IMR-90 (cell line): Measurements from ENCODE around the gene GJA10. TPM values are rescaled to one million over a fixed set of nuclear protein-coding genes. Genes with fewer than 3 reads are reported as not detected.

ENCODE experiments used
- ATAC-seq: fragments of 200-7000 bp; cut with Tn5 transposase; 2 replicates; pipeline ENCODE4 v1.9.1; 2020; ENCODE audit warnings: low read depth, mild to moderate bottlenecking, moderate library complexity
- BruUV-seq: library from RNA; stranded (reverse); fragments of 400-500 nt; replicated peaks from 2 replicates; lab custom pipeline; 2021; lab: Mats Ljungman, UMichigan
- CTCF ChIA-PET: fragments of 300-600 bp; formaldehyde crosslinking; extraction: SDS; loops from one replicate; lab custom pipeline; 2021; ENCODE audit warnings: antibody characterized with exemption; lab: Yijun Ruan, JAX
- POLR2A ChIA-PET: fragments of 300-600 bp; sonication (Branson Sonifier 250); formaldehyde crosslinking; loops from one replicate; lab custom pipeline; 2022; ENCODE audit warnings: antibody characterized with exemption; ENCODE audit not compliant: unreplicated experiment; lab: Charles Lee
- DNase-seq: peaks from one replicate; pipeline ENCODE4 v3.0.0; 2013
- H2AFZ ChIP-seq: replicated peaks from 2 replicates; pipeline ENCODE3; 2013; ENCODE audit warnings: low read length, mild to moderate bottlenecking; ENCODE audit not compliant: poor library complexity
- H2AK5ac ChIP-seq: 2 replicates; pipeline ENCODE4 v1.6.1; 2013; ENCODE audit warnings: low read depth, low read length, inconsistent platforms
- H2AK9ac ChIP-seq: replicated peaks from 2 replicates; pipeline ENCODE3; 2013; ENCODE audit warnings: mild to moderate bottlenecking, low read depth, low read length, moderate library complexity; ENCODE audit not compliant: poor library complexity
- H2BK120ac ChIP-seq: 2 replicates; pipeline ENCODE4 v1.6.1; 2013; ENCODE audit warnings: low read depth, low read length, inconsistent platforms
- H2BK15ac ChIP-seq: 3 replicates; pipeline ENCODE4 v1.6.1; 2013; ENCODE audit warnings: low read depth, low read length, inconsistent platforms
- H2BK20ac ChIP-seq: 2 replicates; pipeline ENCODE4 v1.6.1; 2013; ENCODE audit warnings: low read depth, mild to moderate bottlenecking, inconsistent platforms, low read length, moderate library complexity
- H2BK5ac ChIP-seq: 2 replicates; pipeline ENCODE4 v1.6.1; 2013; ENCODE audit warnings: mild to moderate bottlenecking, low read depth, low read length, inconsistent platforms; ENCODE audit not compliant: poor library complexity, severe bottlenecking
- H3K14ac ChIP-seq: replicated peaks from 2 replicates; pipeline ENCODE4 v1.6.1; 2013; ENCODE audit warnings: low read depth, low read length, inconsistent platforms
- H3K18ac ChIP-seq: 2 replicates; pipeline ENCODE4 v1.6.1; 2013; ENCODE audit warnings: low read depth, low read length, control low read depth
- H3K23ac ChIP-seq: 2 replicates; pipeline ENCODE4 v1.6.1; 2013; ENCODE audit warnings: low read depth, low read length, inconsistent platforms
- H3K27ac ChIP-seq: 2 replicates; pipeline ENCODE4 v1.5.1; 2013; ENCODE audit warnings: mild to moderate bottlenecking, control low read depth, low read length; ENCODE audit not compliant: insufficient read depth
- H3K27me3 ChIP-seq: 2 replicates; pipeline ENCODE4 v1.6.1; 2013; ENCODE audit warnings: low read length; ENCODE audit not compliant: control insufficient read depth, insufficient read depth
- H3K36me3 ChIP-seq: 2 replicates; pipeline ENCODE4 v1.6.1; 2013; ENCODE audit warnings: low read length, mixed read lengths; ENCODE audit not compliant: control insufficient read depth, insufficient read depth
- H3K4ac ChIP-seq: 2 replicates; pipeline ENCODE4 v1.6.1; 2013; ENCODE audit warnings: low read depth, low read length, inconsistent platforms
- H3K4me1 ChIP-seq: 2 replicates; pipeline ENCODE4 v1.6.1; 2013; ENCODE audit warnings: low read length, mixed read lengths; ENCODE audit not compliant: control insufficient read depth, insufficient read depth
- H3K4me2 ChIP-seq: 2 replicates; pipeline ENCODE4 v1.6.1; 2013; ENCODE audit warnings: low read depth, mild to moderate bottlenecking, control low read depth, low read length, moderate library complexity
- H3K4me3 ChIP-seq: 2 replicates; pipeline ENCODE4 v1.5.1; 2013; ENCODE audit warnings: low read depth, mild to moderate bottlenecking, control low read depth, low read length, moderate library complexity; ENCODE audit not compliant: insufficient read depth
- H3K56ac ChIP-seq: 2 replicates; pipeline ENCODE4 v1.6.1; 2013; ENCODE audit warnings: low read length, inconsistent platforms; ENCODE audit not compliant: insufficient read depth; ENCODE audit errors: extremely low read depth
- H3K79me1 ChIP-seq, 2 experiments: 2 replicates each; pipeline ENCODE4 v1.6.1; 2013; ENCODE audit warnings: low read length in 2 of 2, inconsistent platforms in 1 of 2, low read depth in 1 of 2
- H3K9ac ChIP-seq: 2 replicates; pipeline ENCODE4 v1.6.1; 2013; ENCODE audit warnings: low read depth, low read length, control low read depth
- H3K9me1 ChIP-seq: 2 replicates; pipeline ENCODE4 v1.6.1; 2013; ENCODE audit warnings: low read length, inconsistent platforms; ENCODE audit not compliant: insufficient read depth
- H3K9me3 ChIP-seq: 2 replicates; pipeline ENCODE4 v1.6.1; 2013; ENCODE audit warnings: low read length; ENCODE audit not compliant: control insufficient read depth, insufficient read depth
- H4K20me1 ChIP-seq: 2 replicates; pipeline ENCODE4 v1.6.1; 2013; ENCODE audit warnings: low read length, inconsistent platforms; ENCODE audit not compliant: insufficient read depth
- H4K5ac ChIP-seq: 2 replicates; pipeline ENCODE4 v1.6.1; 2013; ENCODE audit warnings: mild to moderate bottlenecking, low read depth, low read length, control low read depth
- H4K8ac ChIP-seq, 2 experiments: 2 replicates each; pipeline ENCODE4 v1.6.1; 2013; ENCODE audit warnings: low read depth in 2 of 2, low read length in 2 of 2, control low read depth in 1 of 2, inconsistent platforms in 1 of 2
- H4K91ac ChIP-seq: 2 replicates; pipeline ENCODE4 v1.6.1; 2013; ENCODE audit warnings: low read depth, low read length, inconsistent platforms; ENCODE audit not compliant: insufficient read depth
- BHLHE40 ChIP-seq: fragments of 150-350 bp; IDR thresholded peaks from 2 replicates; pipeline ENCODE4 v1.6.1; 2016; ENCODE audit warnings: mild to moderate bottlenecking, low read depth, low read length
- CEBPB ChIP-seq: IDR thresholded peaks from 2 replicates; pipeline ENCODE4 v1.6.1; 2012; ENCODE audit warnings: low read depth, low read length, improper control_type of control experiment
- CHD1 ChIP-seq: IDR thresholded peaks from 2 replicates; pipeline ENCODE4 v1.6.1; 2012; ENCODE audit warnings: low read depth, low read length, improper control_type of control experiment
- FOS ChIP-seq: fragments of 150-350 bp; IDR thresholded peaks from 2 replicates; pipeline ENCODE4 v1.6.1; 2016; ENCODE audit warnings: low read depth, low read length
- MAFK ChIP-seq: IDR thresholded peaks from 2 replicates; pipeline ENCODE4 v1.6.1; 2012; ENCODE audit warnings: low read depth, low read length, improper control_type of control experiment
- MAZ ChIP-seq: IDR thresholded peaks from 2 replicates; pipeline ENCODE4 v1.6.1; 2012; ENCODE audit warnings: low read depth, mild to moderate bottlenecking, low read length, improper control_type of control experiment, moderate library complexity, borderline replicate concordance
- MXI1 ChIP-seq: IDR thresholded peaks from 2 replicates; pipeline ENCODE4 v1.6.1; 2012; ENCODE audit warnings: low read depth, mild to moderate bottlenecking, low read length, moderate library complexity, borderline replicate concordance
- NFE2L2 ChIP-seq: fragments of 150-350 bp; IDR thresholded peaks from 2 replicates; pipeline ENCODE4 v1.6.1; 2016; ENCODE audit warnings: low read depth, mild to moderate bottlenecking, low read length
- POLR2A ChIP-seq: IDR thresholded peaks from 2 replicates; pipeline ENCODE4 v1.6.1; 2012; ENCODE audit warnings: mild to moderate bottlenecking, low read depth, low read length
- RAD21 ChIP-seq: IDR thresholded peaks from 2 replicates; pipeline ENCODE4 v1.6.1; 2012; ENCODE audit warnings: low read length, improper control_type of control experiment
- RCOR1 ChIP-seq: IDR thresholded peaks from 2 replicates; pipeline ENCODE4 v1.6.1; 2012; ENCODE audit warnings: mild to moderate bottlenecking, low read length, improper control_type of control experiment; ENCODE audit not compliant: insufficient replicate concordance
- RFX5 ChIP-seq: IDR thresholded peaks from 2 replicates; pipeline ENCODE4 v1.8.0; 2012; ENCODE audit warnings: low read depth, mild to moderate bottlenecking, low read length, moderate library complexity
- WGBS, 2 experiments: methylation state at CpG; one replicate each; pipeline versions ENCODE4 v1.1.5 to v1.1.7; 2013; ENCODE audit warnings: missing lambda C conversion rate in 2 of 2; ENCODE audit not compliant: insufficient read length in 1 of 2; ENCODE audit errors: extremely low coverage in 2 of 2; 5-methylcytosine and 5-hydroxymethylcytosine counted together
- dilution Hi-C: fragments of 300-500 bp; cut with HindIII; formaldehyde crosslinking; loops from one replicate; pipeline ENCODE4 v1.14.3; 2018; ENCODE audit warnings: low sequenced_read_pairs; ENCODE audit not compliant: unreplicated experiment
- in situ Hi-C: fragments of 300-500 bp; cut with MboI; formaldehyde crosslinking; loops from 3 replicates; pipeline ENCODE4 v1.14.3; 2019; ENCODE audit warnings: low sequenced_read_pairs, inconsistent platforms, mixed read lengths
- intact Hi-C: fragments of 100-400 bp; cut with micrococcal nuclease; formaldehyde crosslinking; loops from 2 replicates; pipeline ENCODE4 v1.10.0; 2022
- polyA plus RNA-seq, 3 experiments: library from polyadenylated mRNA; depleted of rRNA; stranded (reverse); fragments of >200 nt; gene quantifications; 2 replicates each; pipeline ENCODE4 v1.2.3, GENCODE V29; 2012; ENCODE audit warnings: low replicate concordance in 1 of 3
- total RNA-seq: library from RNA; depleted of rRNA; stranded (reverse); fragments of >200 nt; gene quantifications from 2 replicates; pipeline ENCODE4 v1.2.3, GENCODE V29; 2012
- TF ChIP-seq, protein P1 (sequence below): conservative IDR thresholded peaks from 2 replicates; pipeline ENCODE4 v1.5.1; 2012; ENCODE audit warnings: mild to moderate bottlenecking, low read depth, low read length, improper control_type of control experiment
- TF ChIP-seq, protein P2 (sequence below): fragments of 150-350 bp; IDR thresholded peaks from 2 replicates; pipeline ENCODE4 v1.6.1; 2016; ENCODE audit warnings: low read depth, mild to moderate bottlenecking, low read length, moderate library complexity, borderline replicate concordance
- TF ChIP-seq, protein P3 (sequence below): fragments of 150-350 bp; IDR thresholded peaks from 2 replicates; pipeline ENCODE4 v1.6.1; 2017; ENCODE audit warnings: mild to moderate bottlenecking, antibody characterized with exemption, low read length, low read depth

The GJA10 gene
- total and polyA plus RNA-seq, 2 of the 4 experiments (the other 2 are of a cell fraction) = not detected

DNA sequence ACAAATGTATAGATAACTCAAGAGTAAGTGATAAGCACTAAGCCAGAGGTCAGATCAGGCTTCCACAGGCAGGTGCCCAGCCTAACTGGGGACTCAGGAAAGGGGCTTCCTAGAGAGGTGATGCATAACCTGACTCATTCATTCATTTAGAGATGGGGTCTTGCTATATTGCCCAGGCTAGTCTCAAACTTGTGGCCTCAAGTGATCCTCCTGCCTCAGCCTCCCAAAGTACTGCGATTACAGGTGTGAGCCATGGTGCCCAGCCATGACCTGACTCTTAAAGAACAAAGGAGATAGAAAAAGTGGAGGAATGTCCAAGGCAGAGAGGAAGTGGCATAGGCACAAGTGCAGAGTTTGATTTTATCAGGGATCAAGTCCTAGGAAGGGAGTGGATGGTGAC is 41.9 kb downstream of the GJA10 start:
- no peaks in the 10 kb centered on the region for H3K9me1 ChIP-seq
- DNase-seq (no peak), ATAC-seq (no peak)
- no peaks in the 10 kb centered on the region for H3K36me3 ChIP-seq
- H3K79me1 ChIP-seq = no peaks in the 10 kb centered on the region
- intact Hi-C loops (no loop called here), in situ Hi-C loops (no loop called here), dilution Hi-C loops (no loop called here)
- H2BK20ac ChIP-seq = no peak overlapping the region
- no peak overlapping the region for H4K5ac ChIP-seq
- no peak overlapping the region for H2BK120ac ChIP-seq
- no peak overlapping the region for H3K18ac ChIP-seq
- CTCF ChIA-PET = no interaction called here
- H3K23ac ChIP-seq = no peak overlapping the region
- H3K4me3 ChIP-seq = no peak overlapping the region
- H2AK9ac ChIP-seq = no peak overlapping the region
- WGBS, 2 experiments = no CpG with 5 or more reads among the region's 1 CpG
- H3K9ac ChIP-seq = no peak overlapping the region
- TF ChIP-seq RAD21 = no peak
- TF ChIP-seq, protein P1, sequence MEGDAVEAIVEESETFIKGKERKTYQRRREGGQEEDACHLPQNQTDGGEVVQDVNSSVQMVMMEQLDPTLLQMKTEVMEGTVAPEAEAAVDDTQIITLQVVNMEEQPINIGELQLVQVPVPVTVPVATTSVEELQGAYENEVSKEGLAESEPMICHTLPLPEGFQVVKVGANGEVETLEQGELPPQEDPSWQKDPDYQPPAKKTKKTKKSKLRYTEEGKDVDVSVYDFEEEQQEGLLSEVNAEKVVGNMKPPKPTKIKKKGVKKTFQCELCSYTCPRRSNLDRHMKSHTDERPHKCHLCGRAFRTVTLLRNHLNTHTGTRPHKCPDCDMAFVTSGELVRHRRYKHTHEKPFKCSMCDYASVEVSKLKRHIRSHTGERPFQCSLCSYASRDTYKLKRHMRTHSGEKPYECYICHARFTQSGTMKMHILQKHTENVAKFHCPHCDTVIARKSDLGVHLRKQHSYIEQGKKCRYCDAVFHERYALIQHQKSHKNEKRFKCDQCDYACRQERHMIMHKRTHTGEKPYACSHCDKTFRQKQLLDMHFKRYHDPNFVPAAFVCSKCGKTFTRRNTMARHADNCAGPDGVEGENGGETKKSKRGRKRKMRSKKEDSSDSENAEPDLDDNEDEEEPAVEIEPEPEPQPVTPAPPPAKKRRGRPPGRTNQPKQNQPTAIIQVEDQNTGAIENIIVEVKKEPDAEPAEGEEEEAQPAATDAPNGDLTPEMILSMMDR = no peak
- no peak for TF ChIP-seq POLR2A
- TF ChIP-seq BHLHE40 = no peak
- no peak for TF ChIP-seq MAZ
- no peak for TF ChIP-seq RCOR1
- TF ChIP-seq, protein P2, sequence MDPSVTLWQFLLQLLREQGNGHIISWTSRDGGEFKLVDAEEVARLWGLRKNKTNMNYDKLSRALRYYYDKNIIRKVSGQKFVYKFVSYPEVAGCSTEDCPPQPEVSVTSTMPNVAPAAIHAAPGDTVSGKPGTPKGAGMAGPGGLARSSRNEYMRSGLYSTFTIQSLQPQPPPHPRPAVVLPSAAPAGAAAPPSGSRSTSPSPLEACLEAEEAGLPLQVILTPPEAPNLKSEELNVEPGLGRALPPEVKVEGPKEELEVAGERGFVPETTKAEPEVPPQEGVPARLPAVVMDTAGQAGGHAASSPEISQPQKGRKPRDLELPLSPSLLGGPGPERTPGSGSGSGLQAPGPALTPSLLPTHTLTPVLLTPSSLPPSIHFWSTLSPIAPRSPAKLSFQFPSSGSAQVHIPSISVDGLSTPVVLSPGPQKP = no peak
- no peak for TF ChIP-seq MAFK
- no peak for TF ChIP-seq FOS
- TF ChIP-seq, protein P3, sequence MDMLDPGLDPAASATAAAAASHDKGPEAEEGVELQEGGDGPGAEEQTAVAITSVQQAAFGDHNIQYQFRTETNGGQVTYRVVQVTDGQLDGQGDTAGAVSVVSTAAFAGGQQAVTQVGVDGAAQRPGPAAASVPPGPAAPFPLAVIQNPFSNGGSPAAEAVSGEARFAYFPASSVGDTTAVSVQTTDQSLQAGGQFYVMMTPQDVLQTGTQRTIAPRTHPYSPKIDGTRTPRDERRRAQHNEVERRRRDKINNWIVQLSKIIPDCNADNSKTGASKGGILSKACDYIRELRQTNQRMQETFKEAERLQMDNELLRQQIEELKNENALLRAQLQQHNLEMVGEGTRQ = no peak
- TF ChIP-seq CHD1 = no peak
- no peak for TF ChIP-seq NFE2L2
- no peak for TF ChIP-seq RFX5
- no peak for TF ChIP-seq MXI1
- TF ChIP-seq CEBPB = no peak
- H2AK5ac ChIP-seq = no peak overlapping the region
- H3K9me3 ChIP-seq = no peaks in the 10 kb centered on the region
- H3K27ac ChIP-seq = no peak overlapping the region
- POLR2A ChIA-PET = no interaction called here
- no peaks in the 10 kb centered on the region for H4K20me1 ChIP-seq
- H4K8ac ChIP-seq = no peak overlapping the region
- H2AFZ ChIP-seq = no peak overlapping the region
- no peak overlapping the region for H3K4ac ChIP-seq
- no peak overlapping the region for H2BK15ac ChIP-seq
- BruUV-seq = no TSS peak
- no peak overlapping the region for H2BK5ac ChIP-seq
- no peak overlapping the region for H3K14ac ChIP-seq
- H3K4me2 ChIP-seq = no peak overlapping the region
- no peak overlapping the region for H4K91ac ChIP-seq
- H3K56ac ChIP-seq = no peak overlapping the region
- H3K27me3 ChIP-seq = no peaks in the 10 kb centered on the region
- H3K4me1 ChIP-seq = no peaks in the 10 kb centered on the region; the same call in 1 of the 2 replicates
